ENCODE data around the gene ATP11B.

The ATP11B gene

GRCh38 chr3:182911782-182912111, 118.4 kb downstream of the ATP11B start:
- DNase-seq: no peak

GRCh38 chr3:182912474-182912873, 119.2 kb downstream of the ATP11B start:
- DNase-seq: no peak

DNA sequence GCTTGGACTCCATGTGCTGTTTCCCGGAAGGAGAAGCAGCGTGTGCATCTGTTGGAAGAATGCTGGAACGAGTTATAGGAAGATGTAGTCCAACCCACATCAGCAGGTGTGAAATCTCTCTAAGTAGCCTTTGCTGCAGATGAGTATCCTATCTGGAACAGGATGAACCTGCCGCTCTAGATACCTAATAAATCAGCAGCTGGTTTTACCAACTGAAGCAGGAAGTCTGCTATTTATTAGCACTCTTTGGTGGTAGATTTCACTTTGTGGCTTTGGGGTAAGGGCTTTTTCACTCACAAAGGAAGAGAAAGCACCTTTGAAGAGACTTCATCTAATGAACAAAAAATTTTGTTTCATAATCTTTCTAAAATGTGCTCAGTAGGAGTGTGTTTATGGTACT, 120.6 kb downstream of the ATP11B start:
- no peak for DNase-seq

GRCh38 chr3:182914341-182914740, 121.0 kb downstream of the ATP11B start:
- no peak for DNase-seq

- no peak for DNase-seq
Observed at GRCh38 chr3:182917134-182917533, 123.8 kb downstream of the ATP11B start.

DNA sequence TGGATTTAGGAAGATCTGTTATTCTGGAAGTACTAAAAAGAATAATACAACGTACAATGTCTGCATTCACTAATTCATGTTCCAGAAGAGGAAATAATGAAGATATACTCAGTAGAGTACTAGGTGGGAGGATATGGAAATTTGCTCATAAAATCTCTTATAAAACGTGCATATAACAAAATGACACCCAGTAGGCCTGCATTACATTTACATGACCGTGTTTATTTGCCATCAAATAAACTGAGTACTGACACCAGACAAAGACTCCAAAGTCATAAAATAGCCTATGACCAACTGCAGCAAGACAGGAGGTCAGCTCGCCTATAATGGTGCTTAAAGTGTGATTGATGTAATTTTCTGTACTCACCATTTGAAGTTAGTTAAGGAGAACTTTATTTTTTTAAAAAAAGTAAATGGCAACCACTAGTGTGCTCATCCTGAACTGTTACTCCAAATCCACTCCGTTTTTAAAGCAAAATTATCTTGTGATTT, 126.6 kb downstream of the ATP11B start:
- no peak for DNase-seq

DNA sequence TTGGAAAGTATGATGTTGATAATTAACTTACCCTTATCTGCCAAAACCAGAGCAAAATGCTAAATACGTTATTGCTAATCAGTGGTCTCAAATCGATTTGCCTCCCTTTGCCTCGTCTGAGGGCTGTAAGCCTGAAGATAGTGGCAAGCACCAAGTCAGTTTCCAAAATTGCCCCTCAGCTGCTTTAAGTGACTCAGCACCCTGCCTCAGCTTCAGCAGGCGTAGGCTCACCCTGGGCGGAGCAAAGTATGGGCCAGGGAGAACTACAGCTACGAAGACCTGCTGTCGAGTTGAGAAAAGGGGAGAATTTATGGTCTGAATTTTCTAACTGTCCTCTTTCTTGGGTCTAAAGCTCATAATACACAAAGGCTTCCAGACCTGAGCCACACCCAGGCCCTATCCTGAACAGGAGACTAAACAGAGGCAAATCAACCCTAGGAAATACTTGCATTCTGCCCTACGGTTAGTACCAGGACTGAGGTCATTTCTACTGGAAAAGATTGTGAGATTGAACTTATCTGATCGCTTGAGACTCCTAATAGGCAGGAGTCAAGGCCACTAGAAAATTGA, 127.3 kb downstream of the ATP11B start:
- no peak for DNase-seq

DNA sequence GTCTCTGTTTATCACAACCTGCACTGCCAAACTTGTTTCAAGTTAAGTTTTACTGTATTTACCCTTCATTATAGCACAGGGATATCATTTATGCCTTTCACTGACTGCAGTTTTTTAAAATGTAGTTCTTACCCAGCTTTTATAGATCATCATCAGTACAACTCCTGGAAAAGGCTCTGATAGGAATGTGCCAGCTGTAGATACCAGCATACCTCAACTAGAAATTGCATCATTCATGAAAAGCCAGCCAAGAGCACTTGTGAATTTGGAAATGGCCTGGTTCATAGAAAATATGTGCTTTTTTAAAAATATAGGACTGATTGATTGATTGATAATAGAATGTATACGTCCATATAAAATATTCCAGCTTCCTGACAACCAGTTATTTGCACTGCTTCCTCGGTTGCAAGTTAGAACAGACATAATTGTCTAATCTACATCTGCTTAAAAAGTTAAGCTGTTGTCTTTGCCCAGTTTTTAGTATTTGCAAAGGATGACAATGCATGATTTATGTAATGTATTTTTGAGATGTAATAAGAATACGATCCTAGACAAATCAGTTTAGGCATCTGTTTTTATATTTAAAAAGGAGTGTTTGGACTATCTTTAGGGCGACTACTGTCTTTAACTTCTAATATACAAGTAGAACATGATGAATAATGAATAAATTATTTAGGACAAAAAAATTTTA, 128.5 kb downstream of the ATP11B start:
- no peak for DNase-seq

DNA sequence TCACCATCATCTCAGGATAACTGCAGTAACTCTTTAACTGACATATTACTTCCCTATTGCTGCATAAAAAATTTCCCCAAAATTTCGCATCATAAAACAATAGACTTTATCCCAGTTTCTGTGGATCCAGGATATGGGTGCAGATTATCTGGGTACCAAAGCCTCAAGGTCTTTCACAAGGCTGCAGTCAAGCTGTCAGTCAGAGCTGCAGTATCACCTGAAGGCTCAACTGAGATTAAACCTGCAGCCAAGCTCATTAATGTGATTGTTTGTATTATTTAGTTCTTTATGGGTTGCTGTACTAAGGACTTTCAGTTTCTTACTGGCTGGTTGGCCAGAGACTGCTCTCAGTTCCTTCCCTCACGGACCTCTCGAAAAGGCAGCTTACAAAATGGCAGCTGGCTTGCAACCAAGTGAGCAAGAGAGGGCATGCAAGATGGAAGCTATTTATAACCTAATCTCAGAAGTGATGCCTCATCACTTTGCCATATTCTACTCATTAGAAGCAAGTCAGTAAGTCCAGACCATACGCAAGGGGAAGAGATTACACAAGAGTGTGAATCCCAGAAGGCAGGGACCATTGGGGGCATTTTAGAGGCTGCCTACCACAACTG, 132.1 kb downstream of the ATP11B start:
- DNase-seq: no peak

DNA sequence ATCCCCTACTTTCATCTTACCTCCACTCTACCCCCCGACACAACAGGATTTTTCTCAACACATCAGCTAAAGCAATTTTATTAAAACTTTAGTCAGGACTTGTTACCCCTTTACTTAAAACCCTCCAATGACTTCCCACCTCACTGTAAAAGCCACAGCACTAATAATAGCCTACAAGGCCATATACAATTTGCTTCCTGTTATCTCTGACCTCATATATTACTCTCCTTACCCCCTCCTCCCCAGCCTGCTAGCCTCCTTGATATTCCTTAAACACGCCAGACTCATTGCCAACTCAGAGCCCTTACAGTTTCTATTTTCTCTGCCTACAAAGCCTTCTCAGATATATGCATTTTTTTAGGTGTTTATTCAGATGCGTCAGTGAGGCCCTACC, 132.6 kb downstream of the ATP11B start:
- DNase-seq: no peak

DNA sequence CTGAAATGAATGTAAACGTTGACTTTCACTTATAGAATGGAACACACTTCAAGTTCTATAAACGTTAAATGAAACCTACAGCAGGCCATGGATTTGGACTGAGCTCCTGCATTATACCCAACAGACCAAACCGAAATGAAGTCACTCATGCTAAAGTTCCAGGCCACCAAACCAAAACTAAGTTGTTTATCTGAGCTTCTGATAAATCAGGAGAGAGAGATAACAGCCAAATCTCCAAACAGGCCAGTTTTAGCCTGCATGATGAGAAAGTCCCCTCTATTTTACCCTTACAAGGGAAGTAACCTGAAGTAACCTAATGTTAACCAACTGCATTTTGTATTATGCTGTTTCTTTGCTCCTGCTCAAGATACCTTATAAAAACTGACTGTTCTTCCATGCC, 142.5 kb downstream of the ATP11B start:
- no peak for DNase-seq

GRCh38 chr3:182936239-182936917, 143.1 kb downstream of the ATP11B start:
- DNase-seq: no peak

DNA sequence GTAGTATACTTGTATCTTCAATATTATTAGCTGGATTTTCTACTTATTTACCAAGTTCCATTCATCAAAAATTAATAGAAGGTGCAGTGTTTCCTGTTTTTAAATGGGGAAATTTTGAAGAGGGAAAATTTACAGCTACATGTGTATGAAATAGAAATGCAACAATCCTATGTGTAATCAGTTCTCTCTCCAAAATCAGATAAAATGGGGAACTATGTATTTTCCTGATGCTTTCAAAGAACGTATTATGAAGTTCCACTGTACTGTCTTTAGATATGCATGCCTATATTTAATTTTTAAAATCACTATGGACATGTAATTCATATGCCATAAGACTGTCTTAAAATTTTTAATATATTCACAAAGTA, 143.6 kb downstream of the ATP11B start:
- DNase-seq: no peak

DNA sequence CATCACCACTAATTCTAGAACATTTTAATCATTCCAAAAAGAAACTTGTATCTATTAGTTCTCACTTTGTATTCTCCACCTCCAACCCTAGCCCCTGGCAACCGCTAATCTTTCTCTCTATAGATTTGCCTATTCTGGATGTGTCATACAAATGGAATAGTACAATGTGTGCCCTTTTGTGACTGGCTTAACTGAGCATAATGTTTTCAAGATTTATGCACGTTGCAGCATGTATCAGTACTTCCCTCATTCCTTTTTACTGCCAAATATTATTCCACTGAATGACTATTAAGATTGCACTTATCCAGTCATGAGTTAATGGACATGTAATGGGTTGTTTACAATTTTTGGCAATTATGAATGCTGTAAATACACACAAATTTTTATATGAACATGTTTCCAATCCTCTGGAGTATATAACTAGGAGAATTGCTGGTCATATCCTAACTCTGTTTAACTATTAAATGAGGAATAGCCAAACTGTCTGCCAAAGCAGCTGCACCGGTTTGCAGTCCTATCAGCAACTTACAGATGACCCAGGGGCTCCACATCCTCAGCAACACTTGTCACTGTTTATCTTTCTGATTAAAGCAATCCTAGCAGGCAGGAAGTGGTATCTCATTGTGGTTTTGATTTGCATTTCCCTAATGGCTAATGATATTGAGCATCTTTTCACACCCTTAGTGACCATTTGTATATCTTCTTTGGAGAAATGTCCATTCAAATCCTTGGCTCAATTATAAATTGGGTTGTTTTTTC, 144.2 kb downstream of the ATP11B start:
- DNase-seq: no peak

DNA sequence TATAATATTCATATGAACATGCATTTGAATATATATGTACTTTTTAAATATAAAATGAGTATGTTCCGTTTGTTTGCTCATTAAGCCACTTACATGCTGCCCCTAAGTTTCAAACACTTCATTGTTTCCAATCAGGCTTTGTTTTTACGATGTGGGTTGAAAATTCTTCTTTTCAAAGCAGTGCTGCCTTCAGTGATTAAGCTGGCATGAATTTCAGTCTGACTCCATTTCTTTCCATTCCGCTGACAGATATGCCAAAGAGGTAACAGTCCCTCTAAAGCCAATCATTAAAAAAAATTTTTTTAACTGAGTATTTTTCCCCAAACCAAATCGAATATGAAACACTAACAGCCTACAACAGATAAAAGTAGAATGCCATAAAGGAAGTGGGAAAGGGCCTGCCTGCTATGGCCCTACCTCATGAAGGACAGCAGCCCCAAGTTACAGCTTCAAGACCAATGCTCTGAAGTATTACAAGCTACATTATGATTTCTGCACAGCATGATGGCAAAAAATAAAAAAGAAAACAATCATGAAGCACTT, 147.0 kb downstream of the ATP11B start:
- no peak for DNase-seq

DNA sequence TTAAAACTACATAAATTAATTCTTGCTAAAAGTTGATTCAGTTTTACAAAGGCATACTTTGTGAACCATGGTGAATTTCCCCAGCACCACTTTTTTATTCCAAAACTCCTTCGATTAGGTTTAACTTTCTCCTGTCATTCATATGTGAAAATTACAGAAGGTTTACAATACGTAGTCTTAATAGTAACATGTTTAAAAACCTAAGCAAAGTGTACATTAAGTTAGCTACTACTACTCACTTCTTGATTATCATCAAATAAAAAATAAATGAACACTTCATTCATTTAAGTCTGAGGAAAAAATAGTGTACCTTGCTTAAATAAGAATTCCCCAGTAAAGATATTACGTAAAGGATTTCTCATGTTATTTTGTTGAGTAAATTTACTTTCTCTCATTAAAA, 148.4 kb downstream of the ATP11B start:
- DNase-seq: no peak

GRCh38 chr3:182947888-182948287, 154.6 kb downstream of the ATP11B start:
- no peak for DNase-seq

DNA sequence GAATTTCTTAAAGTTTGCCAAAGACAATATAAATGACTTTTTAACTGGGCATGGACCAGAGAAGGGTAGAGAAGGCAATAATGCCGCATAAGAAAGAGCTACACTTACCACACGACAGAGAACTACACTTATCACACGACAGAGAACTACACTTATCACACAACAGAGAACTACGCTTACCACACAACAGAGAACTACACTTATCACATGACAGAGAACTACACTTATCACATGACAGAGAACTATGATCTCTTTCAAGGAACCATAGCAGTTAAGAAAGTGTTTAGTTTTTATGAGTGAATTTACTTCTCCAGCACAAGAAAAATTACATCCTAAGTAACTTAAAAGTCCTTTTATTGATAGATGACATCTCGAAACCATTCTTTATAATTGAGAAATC, 155.0 kb downstream of the ATP11B start:
- DNase-seq: no peak

DNA sequence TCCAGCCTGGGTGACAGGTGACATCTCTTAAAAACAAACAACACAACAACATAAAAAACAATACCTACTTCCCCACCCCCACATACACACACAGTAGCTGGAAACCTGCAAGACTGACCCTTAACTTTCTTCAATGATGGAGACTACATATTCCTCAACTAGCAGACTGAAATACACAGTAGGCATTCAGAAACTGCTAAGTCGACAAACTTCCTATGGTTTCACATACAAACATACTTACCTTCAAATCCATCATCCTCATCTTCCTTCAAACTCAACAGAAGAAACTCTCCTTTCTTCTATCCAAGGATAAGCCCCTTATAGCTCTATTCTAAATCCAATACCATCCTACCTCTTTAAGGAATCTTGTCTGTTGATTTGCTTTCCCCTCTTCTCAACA, 156.4 kb downstream of the ATP11B start:
- DNase-seq: no peak

GRCh38 chr3:182954553-182955235, 161.4 kb downstream of the ATP11B start:
- DNase-seq: no peak

DNA sequence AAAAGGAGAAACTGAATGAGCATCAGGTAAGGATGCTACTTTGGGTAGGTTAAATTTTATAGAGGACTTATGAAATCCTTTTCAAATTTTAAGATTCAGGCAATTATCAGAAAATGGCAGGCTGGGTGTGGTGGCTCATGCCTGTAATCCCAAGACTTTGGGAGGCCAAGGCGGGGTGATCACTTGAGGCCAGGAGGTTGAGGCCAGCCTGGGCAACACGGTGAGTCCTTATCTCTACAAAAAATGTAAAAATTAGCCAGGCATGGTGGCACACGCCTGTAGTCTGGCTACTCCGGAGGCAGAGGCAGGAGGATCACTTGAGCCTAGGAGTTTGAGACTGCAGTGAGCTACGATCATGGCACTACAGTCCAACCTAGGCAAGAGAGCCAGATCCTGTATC, 163.9 kb downstream of the ATP11B start:
- DNase-seq: no peak

- no peak for DNase-seq
Observed at GRCh38 chr3:182957676-182958266, 164.5 kb downstream of the ATP11B start.

Data from stimulated activated CD4-positive, alpha-beta T cell treated with anti-CD3 and anti-CD28 coated beads, Interleukin-4, amount 100 ng/mL, for 24 hours (primary cell).